GM19043 (cell line): ENCODE data around the gene CA9.
"Not testable (repeated sequence)": the region's sequence is repeated elsewhere in the genome, so short reads cannot be mapped to it uniquely, and the experiment has no call there.

Experiments used
- ATAC-seq: cut with Tn5 transposase; IDR thresholded peaks from one replicate; pipeline ENCODE4 v1.9.1; 2021; ENCODE audit warnings: low read depth; ENCODE audit not compliant: unreplicated experiment

CA9 gene

GRCh38 chr9:35673132-35674024, at the start of gene CA9:
Gene CA9 (plus strand): TSS chr9:35673928. CDS start chr9:35673960, 32 bp downstream.
- no peak for ATAC-seq

- no peak for ATAC-seq
Observed at GRCh38 chr9:35627575-35627974, 46.2 kb upstream of the CA9 start.

- ATAC-seq: no peak
Observed at GRCh38 chr9:35628389-35628991, 45.2 kb upstream of the CA9 start.

- no peak for ATAC-seq
Observed at GRCh38 chr9:35629597-35629996, 44.1 kb upstream of the CA9 start.

GRCh38 chr9:35635730-35636129, 38.0 kb upstream of the CA9 start:
- no peak for ATAC-seq

GRCh38 chr9:35636135-35636876, 37.4 kb upstream of the CA9 start:
- ATAC-seq: no peak

- ATAC-seq: not testable (repeated sequence)
Observed at GRCh38 chr9:35636877-35637246, 36.9 kb upstream of the CA9 start.

GRCh38 chr9:35637427-35637955, 36.2 kb upstream of the CA9 start:
- ATAC-seq: not testable (repeated sequence)

GRCh38 chr9:35638751-35639150, 35.0 kb upstream of the CA9 start:
- ATAC-seq: not testable (repeated sequence)

- ATAC-seq: not testable (repeated sequence)
Observed at GRCh38 chr9:35639225-35639624, 34.5 kb upstream of the CA9 start.

GRCh38 chr9:35639631-35640030, 34.1 kb upstream of the CA9 start:
- no peak for ATAC-seq

- not testable (repeated sequence) for ATAC-seq
Observed at GRCh38 chr9:35640431-35640830, 33.3 kb upstream of the CA9 start.

- ATAC-seq: not testable (repeated sequence)
Observed at GRCh38 chr9:35641478-35641877, 32.2 kb upstream of the CA9 start.

GRCh38 chr9:35643046-35643445, 30.7 kb upstream of the CA9 start:
- ATAC-seq: no peak

GRCh38 chr9:35645736-35646135, 28.0 kb upstream of the CA9 start:
- not testable (repeated sequence) for ATAC-seq

- no peak for ATAC-seq
Observed at GRCh38 chr9:35646153-35646532, 27.6 kb upstream of the CA9 start.

GRCh38 chr9:35646533-35647265, 27.0 kb upstream of the CA9 start:
- peak; percentile 71 for ATAC-seq

- ATAC-seq: no peak
Observed at GRCh38 chr9:35649431-35650340, 24.0 kb upstream of the CA9 start.
